ENCODE data around the gene CDK13.
A peak's percentile ranks its signal among the peaks of the same experiment; 100 is the strongest.
"Not testable (repeated sequence)": the region's sequence is repeated elsewhere in the genome, so short reads cannot be mapped to it uniquely, and the experiment has no call there.

The CDK13 gene

DNA sequence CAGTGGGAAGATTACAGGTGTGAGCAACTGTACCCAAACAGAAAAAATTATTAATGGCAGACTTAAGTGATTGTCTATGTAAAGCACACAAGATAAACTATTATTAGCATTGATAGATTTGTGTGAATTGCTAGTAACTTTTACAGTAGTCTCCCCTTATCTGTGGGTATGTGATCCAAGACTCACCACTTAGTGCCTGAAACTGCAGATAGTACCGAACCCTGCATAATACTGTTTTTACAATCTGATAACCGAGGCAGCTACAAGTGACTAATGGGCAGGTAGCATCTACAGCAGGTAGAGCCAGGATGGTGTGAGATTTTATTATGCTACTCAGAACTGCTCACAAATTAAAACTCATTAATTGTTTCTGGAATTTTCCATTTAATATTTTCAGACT is 152.8 kb downstream of the CDK13 start:
- TF ChIP-seq, protein P1, sequence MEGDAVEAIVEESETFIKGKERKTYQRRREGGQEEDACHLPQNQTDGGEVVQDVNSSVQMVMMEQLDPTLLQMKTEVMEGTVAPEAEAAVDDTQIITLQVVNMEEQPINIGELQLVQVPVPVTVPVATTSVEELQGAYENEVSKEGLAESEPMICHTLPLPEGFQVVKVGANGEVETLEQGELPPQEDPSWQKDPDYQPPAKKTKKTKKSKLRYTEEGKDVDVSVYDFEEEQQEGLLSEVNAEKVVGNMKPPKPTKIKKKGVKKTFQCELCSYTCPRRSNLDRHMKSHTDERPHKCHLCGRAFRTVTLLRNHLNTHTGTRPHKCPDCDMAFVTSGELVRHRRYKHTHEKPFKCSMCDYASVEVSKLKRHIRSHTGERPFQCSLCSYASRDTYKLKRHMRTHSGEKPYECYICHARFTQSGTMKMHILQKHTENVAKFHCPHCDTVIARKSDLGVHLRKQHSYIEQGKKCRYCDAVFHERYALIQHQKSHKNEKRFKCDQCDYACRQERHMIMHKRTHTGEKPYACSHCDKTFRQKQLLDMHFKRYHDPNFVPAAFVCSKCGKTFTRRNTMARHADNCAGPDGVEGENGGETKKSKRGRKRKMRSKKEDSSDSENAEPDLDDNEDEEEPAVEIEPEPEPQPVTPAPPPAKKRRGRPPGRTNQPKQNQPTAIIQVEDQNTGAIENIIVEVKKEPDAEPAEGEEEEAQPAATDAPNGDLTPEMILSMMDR (conservative IDR thresholded peaks at IDR 0.05; ENCODE audit: low read depth, low read length), result no peak
- DNase-seq (ENCODE audit: low read depth), result no peak
- H3K4me3 ChIP-seq (ENCODE audit: low read depth, low read length), result no peak overlapping the region

DNA sequence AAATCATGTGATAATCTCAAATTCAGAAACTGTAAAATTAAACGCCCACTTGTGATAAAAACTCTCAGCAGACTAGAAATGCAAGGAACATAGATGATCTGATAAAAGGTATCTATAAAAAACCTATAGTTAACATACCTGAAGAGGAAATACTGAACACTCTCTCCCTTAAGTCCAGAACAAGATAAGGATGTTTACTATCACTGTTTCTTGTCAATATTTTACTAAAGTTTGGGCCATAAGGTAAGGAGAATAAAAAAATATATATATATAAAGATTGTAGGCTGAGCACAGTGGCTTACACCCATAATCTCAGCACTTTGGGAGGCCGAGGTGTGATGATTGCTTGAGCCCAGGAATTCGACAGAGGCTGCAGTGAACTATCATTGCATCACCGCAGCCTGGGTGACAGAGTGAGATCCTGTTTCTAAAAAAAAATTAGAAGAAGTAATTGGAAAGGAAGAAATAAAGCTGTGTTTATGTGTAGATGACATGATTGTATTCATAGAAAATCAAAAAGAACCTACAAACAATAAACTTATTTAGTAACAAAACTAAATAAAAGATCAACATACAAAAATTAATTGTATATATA is 155.9 kb downstream of the CDK13 start:
- no peak overlapping the region for H3K4me3 ChIP-seq (ENCODE audit: low read depth, low read length)
- peak; percentile 33 for DNase-seq (ENCODE audit: low read depth)
- TF ChIP-seq, protein P1 (conservative IDR thresholded peaks at IDR 0.05; ENCODE audit: low read depth, low read length), result no peak

DNA sequence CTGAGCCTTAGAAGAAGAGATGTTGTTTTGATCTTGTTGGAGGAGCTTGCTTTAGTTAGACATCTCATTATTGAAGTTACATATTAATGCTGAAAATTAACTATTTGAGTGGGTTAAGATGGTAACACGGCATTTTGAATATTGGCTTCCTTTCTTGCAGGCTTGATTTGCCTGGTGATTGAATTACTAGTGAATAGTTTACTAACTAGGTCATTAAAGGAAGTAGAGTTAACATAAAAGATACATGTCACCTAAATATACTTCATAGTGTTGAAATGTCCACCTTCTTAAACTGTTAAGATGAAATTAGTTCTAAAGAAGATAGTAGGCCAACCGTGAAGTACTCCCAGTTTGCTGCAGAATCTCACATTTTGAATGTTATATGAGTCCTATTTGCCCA is 165.9 kb downstream of the CDK13 start:
- DNase-seq (ENCODE audit: low read depth), result no peak
- no peak overlapping the region for H3K4me3 ChIP-seq (ENCODE audit: low read depth, low read length)
- TF ChIP-seq, protein P1 (conservative IDR thresholded peaks at IDR 0.05; ENCODE audit: low read depth, low read length), result no peak

DNA sequence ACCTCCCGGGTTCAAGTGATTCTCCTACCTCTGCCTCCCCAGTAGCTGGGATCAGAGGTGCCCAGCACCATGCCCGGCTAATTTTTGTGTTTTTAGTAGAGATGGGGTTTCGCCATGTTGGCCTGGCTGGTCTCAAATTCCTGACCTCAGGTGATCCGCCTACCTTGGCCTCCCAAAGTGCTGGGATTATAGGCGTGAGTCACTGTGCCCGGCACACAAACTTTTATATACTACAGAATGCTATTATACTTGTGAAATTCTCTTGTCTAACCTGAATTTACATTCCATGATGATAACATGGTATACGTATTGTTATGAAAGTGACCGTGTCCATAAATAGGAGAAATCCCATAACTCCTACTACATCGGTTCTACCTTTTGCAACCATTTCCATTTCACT is 167.1 kb downstream of the CDK13 start:
- not testable (repeated sequence) for DNase-seq (ENCODE audit: low read depth); H3K4me3 ChIP-seq (ENCODE audit: low read depth, low read length)

DNA sequence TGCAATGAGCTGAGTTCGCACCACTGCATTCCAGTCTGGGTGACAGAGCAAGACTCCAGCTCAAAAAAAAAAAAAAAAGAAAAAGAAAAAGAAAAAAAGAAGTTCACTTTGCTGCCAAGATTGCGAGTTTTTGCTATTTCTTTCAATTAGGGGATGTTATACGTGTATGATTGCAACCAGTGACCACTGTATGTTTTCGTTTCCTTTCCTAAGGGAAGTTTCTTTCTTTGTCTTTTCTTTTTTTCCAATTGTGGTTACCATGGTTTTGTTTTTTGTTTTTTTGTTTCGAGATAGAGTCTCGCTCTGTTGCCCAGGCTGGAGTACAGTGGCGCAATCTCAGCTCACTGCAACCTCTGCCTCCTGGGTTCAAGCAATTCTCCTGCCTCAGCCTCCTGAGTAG is 168.1 kb downstream of the CDK13 start:
- not testable (repeated sequence) for DNase-seq (ENCODE audit: low read depth); H3K4me3 ChIP-seq (ENCODE audit: low read depth, low read length)

DNA sequence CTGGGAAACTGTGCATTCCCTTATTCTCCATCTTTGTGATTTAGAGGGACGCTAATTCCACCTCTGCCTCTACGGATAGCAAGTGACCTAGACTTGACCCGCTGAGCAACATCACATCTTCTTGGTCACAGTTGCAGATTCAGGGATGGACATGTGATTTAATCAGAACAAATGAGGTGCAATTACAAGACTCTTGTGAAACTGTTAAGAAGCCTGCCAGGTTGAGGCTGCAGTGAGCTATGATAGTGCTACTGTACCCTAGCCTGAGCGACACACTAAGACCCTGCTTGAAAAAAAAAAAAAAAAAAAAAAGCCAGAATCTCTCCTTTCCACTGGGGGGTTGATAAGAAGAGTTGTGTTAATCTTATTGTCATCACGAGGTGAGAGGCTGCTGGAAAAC is 170.0 kb downstream of the CDK13 start:
- H3K4me3 ChIP-seq (ENCODE audit: low read depth, low read length), result no peak overlapping the region
- TF ChIP-seq, protein P1 (conservative IDR thresholded peaks at IDR 0.05; ENCODE audit: low read depth, low read length), result no peak
- no peak for DNase-seq (ENCODE audit: low read depth)

DNA sequence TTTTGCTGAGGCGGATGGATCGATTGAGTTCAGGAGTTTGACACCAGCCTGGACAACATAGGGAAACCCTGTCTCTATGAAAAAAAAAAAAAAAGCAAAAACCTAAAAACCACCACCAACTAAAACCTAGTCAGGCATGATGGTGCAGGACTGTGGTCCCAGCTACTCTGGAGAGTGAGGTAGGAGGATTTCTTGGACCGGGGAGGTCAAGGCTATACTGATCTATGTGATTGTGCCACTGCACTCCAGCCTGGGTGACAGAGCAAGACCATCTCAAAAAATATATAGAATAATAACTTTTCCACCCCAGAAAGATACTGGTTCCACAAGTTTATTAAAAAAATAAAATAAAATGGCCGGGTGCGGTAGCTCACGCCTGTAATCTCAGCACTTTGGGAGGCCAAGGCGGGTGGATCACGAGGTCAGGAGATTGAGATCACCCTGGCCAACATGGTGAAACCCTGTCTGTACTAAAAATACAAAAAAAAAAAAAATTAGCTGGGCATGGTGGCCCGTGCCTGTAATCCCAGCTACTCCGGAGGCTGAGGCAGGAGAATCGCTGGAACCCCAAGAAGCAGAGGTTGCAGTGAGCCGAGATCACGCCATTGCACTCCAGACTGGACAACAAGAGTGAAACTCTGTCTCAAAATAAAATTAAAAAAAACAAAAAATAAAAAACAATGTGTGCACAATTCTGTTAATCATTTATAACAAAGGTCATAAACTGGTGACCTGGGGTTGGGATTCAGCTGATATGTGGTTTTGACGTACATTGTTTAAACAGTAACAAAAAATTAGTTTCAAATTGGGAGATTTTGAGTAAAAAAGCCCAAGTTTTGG is 172.3 kb downstream of the CDK13 start:
- not testable (repeated sequence) for DNase-seq (ENCODE audit: low read depth); H3K4me3 ChIP-seq (ENCODE audit: low read depth, low read length)

DNA sequence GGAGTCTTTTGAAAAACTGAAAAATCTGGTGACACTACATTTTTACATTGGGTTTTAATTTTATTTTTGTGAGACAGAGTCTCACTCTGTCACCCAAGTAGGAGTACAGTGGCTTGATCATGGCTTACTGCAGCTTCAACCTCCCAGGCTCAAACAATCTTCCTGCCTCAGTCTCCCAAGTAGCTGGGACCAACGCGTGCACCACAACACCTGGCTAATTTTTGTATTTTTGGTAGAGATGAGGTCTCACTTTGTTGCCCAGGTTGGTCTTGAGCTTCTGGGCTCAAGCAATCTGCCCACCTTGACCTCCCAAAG is 172.8 kb downstream of the CDK13 start:
- TF ChIP-seq, protein P1 (conservative IDR thresholded peaks at IDR 0.05; ENCODE audit: low read depth, low read length), result no peak
- DNase-seq (ENCODE audit: low read depth), result no peak
- H3K4me3 ChIP-seq (ENCODE audit: low read depth, low read length), result no peak overlapping the region
